Measurements from ENCODE around the gene EIF4B.

- TF ChIP-seq, protein P1, sequence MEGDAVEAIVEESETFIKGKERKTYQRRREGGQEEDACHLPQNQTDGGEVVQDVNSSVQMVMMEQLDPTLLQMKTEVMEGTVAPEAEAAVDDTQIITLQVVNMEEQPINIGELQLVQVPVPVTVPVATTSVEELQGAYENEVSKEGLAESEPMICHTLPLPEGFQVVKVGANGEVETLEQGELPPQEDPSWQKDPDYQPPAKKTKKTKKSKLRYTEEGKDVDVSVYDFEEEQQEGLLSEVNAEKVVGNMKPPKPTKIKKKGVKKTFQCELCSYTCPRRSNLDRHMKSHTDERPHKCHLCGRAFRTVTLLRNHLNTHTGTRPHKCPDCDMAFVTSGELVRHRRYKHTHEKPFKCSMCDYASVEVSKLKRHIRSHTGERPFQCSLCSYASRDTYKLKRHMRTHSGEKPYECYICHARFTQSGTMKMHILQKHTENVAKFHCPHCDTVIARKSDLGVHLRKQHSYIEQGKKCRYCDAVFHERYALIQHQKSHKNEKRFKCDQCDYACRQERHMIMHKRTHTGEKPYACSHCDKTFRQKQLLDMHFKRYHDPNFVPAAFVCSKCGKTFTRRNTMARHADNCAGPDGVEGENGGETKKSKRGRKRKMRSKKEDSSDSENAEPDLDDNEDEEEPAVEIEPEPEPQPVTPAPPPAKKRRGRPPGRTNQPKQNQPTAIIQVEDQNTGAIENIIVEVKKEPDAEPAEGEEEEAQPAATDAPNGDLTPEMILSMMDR (IDR thresholded peaks at IDR 0.05 in 2 of 3, conservative IDR thresholded peaks at IDR 0.05 in 1 of 3; ENCODE audit: borderline replicate concordance in 1 of 3, insufficient read depth in 1 of 3, low read depth in 2 of 3, low read length in 2 of 3) = no peak
- TF ChIP-seq POLR2A (IDR thresholded peaks at IDR 0.05; ENCODE audit: borderline replicate concordance, extremely low read depth, insufficient read depth, insufficient read length) = no peak
- TF ChIP-seq EZH2phosphoT487 (IDR thresholded peaks at IDR 0.05; ENCODE audit: borderline replicate concordance) = no peak
- TF ChIP-seq SP1 (IDR thresholded peaks at IDR 0.05; ENCODE audit: low read depth) = no peak
- TF ChIP-seq YY1 (IDR thresholded peaks at IDR 0.05; ENCODE audit: extremely low read depth, insufficient replicate concordance, low read depth, low read length) = no peak
- TF ChIP-seq SRF (IDR thresholded peaks at IDR 0.05; ENCODE audit: low read depth) = no peak
Measured at GRCh38 chr12:52956987-52957386, 49.3 kb upstream of the EIF4B start.

Data from HCT116 (cell line).